Stimulated activated CD8-positive, alpha-beta memory T cell treated with anti-CD3 and anti-CD28 coated beads, Interleukin-12 subunit alpha, Interleukin-12 subunit beta, amount 100 ng/mL, for 4 hours (primary cell): ENCODE data around the gene DAZAP1.
A peak's percentile ranks its signal among the peaks of the same experiment; 100 is the strongest.

ENCODE experiments used
- DNase-seq: peaks from one replicate; pipeline ENCODE4 v3.0.0-alpha.2; 2020; ENCODE audit warnings: low read depth

The DAZAP1 gene

DNA sequence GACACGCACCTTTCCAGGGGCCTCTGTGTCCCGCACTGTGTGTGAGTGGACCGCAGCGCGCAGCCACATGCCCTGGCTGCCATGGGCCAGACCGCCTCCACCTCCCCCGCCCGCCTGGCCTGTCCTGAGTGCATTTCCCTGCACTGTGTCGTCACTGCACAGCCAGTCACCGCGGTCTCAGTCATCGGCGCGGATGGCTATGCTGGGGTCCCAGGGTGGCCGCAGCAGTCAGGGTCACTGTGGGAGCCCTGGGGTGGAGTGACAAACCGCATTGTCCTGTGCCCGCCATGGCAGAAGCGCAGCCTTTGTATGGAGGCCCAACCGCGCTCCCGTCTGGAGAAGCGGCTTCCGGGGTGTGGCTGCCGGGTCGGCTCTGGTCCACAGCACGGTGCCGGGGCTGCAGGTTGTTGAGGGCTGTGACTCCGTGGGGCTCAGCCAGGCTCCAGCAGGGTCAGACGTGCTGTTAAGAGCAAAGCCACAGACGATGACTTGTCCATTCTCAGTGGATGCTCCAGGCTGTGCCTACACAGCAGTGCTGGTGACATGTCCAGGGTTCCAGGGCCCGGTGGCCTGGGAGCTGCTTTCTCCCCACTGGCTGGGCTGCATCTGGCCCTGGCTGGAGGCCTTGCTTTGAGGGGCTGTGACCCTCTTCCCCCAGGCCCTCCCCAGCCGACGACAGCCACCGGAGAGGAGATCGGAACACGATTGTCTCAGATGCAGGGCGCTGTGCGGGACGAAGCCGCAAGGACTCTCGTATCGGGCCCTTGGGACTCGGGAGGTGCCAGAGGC is 30.0 kb upstream of the DAZAP1 start:
- no peak for DNase-seq

DNA sequence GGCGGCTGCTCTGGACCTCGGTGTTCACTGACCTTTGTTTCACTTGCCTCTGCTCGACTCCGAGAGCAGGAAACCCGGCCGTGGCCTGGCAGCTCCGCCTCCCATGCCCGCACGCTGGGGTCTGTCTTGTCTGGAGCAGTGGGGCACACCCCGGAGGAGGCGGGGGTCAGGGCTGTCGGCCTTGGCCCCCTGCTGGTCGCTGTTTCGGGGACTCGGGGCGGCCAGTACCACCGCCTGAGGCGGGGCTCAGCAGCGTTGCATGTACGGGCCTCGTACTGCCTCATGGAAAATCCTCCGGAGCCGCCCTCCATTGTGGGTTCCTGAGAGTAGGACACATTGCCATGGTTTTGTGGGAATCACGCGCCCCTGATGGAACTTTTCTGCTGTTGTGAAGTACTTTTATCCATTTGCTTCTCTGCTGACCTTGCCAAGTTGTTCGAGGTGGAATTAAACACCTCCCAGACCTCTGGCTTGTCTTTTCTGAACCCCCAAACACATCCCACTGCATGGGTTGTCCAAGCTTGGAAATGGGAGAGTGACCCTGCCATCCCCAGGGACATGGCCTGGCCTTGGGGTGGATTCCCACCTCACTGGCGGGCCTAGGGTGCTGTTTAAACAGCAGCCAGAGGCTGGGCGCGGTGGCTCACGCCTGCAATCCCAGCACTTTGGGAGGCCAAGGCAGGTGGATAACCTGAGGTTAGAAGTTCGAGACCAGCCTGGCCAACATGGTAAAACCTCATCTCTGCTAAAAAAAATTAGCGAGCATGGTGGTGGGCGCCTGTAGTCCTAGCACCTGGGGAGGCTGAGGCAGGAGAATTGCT is 29.2 kb upstream of the DAZAP1 start:
- no peak for DNase-seq

DNA sequence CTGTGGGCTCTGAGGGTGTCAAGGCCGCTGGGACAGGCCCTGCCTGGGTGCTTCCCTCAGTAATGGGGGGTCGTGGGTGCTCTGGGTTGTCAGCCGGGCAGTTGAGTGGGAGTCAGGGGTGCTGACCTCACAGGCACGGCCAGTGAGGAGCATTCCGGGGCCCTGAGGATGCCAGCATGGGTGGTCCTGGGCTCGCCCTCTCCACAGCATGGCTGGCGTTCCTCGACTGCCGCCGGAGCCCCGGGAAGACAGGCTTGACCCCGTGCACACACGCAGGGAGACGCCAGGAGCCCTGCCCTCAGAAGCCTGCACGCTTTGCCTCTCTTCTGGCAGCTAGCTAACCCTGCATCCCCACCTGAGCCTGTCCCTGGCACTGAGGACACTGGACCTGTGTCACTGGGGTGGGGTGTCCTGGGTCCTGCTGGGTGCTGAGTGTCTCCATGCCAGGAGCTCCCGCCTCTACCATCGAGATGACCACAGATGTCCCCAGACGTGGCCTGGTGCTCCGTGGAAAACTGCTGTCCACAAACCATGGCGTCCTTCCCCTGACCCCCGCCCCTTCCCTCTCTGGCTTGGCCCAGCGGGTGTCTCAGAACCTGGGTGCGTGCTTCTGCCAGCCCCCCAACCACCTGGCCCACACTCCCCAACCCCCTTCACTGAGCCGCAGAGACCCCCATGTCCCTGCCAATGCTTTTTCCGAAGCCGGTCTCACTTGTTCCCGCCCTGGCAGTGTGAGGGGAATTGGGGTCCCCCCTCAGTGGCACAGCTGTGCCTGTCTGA is 28.1 kb upstream of the DAZAP1 start:
- no peak for DNase-seq

DNA sequence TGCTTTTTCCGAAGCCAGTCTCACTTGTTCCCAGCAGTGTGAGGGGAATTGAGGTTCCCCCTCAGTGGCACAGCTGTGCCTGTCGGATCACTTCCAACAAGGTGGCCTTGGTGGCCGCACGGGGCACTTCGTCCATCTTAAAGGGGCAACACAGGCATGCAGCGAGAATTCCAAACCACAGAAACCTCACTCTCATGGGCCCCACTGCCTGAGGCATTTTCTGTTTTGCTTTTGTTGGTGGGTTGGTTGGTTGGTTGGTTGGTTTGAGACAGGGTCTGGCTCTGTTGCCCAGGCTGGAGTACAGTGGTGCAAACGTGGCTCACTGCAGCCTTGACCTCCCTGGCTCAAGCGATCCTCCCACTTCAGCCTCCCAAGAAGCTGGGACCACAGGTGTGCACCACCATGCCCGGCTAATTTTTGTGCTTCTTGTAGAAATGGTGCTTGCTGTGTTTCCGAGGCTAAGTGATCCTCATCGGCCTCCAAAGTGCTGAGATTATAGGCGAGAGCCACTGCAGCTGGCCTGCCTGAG is 27.4 kb upstream of the DAZAP1 start:
- no peak for DNase-seq

DNA sequence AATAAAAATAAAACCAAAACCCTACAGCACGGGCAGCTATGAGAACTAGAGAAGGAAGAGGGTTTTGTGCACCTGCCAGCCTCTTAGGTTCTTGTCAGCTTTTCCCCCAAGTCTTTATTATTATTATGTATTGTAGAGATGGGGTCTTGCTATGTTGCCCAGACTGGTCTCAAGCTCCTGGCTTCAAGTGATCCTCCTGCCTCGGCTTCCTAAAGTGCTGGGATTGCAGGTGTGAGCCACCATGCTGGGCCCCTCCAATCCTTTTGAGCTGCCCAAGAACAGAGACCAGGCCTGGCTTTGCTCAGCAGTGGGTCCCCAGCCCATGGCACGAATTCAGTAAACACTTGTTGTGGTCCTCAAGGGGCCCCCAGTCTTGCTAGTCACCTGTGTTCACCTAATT is 25.1 kb upstream of the DAZAP1 start:
- no peak for DNase-seq

DNA sequence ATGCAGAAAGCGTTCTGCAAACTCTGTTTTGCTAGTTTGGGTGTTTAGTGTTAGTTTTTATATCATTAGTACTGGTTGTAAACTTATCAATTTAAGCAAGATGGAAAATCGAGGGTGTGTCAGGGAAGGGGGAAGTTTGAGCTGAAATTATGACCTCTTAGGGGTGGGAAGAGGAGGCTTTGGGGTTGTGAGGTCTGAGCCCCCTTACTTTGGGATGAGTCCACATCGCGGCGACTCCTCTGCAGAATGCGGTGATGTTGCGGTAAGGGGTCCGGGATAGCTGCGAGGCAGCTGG is 24.4 kb upstream of the DAZAP1 start:
- DNase-seq: no peak

DNA sequence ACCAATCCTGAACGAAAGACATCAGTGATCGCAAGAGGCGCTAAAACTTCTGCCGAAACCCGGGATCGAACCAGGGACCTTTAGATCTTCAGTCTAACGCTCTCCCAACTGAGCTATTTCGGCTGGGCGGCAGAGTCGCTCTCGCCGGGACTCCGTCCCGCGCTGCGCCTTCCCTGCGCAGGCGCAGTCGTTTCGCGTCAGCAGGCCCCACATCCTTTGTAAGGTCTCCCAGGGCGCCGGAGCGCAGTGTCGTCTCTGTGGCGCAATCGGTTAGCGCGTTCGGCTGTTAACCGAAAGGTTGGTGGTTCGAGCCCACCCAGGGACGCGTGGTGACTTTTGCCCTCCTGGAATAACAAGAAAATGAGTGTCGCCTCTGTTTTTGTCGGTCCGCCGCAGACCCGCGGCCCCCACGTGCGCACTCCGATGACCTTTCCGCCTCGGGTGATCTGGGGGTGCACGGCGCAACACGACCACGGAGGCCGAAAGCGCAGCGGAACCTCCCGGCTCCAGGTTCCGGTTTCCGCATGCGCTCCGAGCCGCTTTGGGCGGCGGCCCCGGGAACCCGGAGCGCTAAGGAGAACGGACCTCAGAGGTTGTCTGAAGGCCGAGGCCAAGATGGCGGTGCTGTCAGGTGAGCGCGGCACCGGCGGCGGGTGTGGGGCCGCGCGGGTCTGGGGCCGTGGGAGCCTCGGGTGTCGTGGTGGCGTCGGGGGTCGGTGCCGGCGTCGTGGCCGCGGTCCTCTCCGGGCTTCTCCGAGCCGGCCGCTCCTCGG is 23.9 kb upstream of the DAZAP1 start, which contains the start of gene NDUFS7:
NDUFS7 (plus strand) TSS at position 596 of the 773 bp plus-strand sequence; CDS start at position 616, 20 bp downstream.
- peak; percentile 91 for DNase-seq

DNA sequence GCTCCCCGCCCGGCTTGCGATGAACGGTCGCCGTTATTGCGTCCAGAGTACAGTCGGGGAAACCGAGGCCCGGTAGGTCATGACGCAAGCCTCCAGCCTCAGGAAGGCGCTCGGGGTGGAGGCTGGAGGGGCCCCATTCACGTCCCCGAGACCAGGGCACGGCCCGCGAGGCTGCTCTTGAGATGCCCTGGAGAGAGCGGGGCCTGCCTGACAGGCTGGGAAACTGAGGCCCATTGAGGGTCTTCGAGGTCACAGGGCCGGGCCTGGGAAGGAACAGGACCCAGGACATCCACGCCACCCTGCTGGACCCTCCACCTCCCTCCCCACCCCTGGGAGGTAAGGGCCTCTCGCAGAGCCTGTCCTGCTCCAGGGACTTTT is 23.3 kb upstream of the DAZAP1 start:
- DNase-seq: no peak

DNA sequence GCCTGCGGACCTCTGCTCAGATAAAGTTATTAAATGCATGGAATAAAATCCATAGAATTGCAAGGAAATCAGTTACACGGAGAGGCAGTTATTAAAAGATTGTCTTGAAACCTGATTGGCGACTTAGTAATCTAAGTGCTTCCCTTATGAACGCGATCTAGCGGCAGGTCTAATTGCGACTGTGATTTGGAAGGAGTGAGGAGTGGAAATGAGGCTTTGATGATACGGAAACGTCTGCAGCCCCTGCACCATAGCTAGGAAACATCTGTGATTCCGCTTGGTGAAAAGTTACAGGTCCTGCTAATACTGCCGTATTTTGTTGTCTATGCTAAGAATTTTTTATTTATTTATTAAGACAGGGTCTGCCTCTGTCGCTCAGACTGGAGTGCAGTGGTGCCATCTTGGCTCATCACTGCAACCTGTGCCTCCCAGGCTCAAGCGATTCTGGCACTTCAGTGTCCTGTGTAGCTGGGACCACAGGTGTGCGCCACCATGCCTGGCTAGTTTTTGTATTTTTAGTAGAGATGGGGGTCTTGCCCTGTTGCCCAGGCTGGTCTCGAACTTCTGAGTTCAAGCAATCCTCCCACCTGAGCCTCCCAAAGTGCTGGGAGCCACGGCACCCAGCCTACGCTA is 22.8 kb upstream of the DAZAP1 start:
- DNase-seq: no peak

DNA sequence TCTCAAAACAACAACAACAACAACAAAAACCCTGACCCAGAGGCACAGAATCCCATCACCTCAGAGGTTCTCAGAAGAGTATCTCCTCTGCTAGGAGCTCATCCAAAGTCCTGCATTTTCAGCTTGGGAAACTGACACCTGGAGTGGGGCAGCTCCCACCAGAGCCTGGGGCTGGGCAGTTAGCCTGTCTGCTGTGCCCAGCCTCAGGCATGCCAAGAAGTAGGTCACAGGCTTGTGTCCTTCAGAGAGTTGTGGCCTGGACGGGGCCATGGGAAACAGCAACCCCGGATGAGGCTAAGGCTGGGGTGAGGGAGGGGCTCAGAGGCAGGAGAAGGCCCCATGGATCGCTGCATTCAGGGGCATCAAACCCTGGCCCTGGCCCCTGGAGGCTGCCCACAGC is 21.6 kb upstream of the DAZAP1 start:
- no peak for DNase-seq

DNA sequence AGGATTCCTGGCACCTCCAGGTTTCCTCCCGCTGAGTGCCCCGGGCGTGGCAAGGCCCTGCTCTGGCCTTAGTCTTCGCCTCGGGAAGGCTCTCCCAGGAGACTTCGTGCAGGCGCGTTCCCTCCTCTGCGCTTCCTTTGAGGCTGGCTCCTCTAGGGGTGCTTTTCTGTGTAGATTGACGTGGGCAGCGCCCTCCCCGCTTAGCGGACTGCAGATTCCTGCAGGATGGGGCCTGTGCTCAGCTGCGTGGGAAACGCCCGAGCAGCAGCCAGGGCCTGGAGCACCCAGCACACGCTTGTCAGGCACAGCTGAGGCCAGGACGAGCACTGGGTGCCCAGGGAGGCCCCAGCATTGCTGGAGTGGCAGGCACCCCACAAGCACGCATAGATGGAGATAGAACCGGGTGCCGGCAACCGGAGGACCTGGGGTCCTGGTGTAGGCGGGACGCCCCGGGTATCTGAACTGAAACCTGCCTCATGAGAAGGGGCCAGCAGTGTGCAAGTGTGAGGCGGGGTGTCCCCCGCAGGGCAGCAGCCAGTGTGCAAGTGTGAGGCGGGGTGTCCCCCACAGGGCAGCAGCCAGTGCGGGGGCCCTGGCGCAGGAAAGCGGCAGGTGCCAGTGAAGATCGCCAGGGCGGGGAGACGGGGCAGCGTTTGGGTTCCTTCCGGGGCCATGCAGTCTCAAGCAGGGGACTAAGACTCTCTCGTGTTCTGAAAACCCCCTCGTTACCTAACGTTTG is 20.3 kb upstream of the DAZAP1 start:
- no peak for DNase-seq

DNA sequence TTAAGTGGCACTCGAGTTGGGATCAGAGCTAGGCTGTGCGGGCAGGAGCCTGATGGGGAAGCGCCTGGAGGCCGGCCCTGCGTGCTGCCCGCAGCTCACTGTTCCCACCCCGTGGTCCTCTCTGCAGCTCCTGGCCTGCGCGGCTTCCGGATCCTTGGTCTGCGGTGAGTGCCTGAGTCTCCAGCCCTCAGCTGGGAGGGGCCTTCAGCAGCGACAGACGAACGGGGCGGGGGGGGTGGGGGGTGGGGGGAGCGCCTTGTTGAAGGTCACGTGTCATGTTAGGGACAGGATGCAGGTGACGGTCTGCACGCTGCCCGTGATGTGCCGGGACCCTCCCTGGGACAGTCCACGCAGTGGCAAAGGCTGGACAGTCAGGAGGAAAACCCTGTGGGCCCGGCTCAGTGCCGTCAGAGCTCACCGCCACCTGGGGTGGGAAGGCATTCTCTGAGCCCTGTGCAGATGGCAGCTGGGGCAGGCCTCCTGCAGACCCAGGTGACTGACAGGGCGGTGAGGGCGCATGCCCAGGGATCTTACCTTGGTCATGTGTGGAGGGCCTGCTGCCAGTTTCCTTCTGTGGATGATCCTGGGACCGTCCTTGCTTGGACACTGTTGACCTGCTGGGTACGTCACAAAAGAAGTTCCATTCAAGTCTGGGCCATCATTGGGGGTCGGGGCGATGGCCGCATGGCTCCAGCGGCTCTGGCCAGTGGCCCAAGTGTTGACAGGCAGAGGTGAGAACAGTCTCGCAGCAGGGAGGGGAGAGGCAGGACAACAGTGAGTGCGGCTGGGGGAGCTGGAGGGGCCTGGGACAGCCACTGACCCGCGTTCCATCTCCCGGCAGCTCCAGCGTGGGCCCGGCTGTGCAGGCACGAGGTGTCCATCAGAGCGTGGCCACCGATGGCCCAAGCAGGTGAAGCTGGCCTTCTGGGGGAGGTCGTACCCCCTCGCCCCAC is 19.4 kb upstream of the DAZAP1 start:
- DNase-seq: no peak

DNA sequence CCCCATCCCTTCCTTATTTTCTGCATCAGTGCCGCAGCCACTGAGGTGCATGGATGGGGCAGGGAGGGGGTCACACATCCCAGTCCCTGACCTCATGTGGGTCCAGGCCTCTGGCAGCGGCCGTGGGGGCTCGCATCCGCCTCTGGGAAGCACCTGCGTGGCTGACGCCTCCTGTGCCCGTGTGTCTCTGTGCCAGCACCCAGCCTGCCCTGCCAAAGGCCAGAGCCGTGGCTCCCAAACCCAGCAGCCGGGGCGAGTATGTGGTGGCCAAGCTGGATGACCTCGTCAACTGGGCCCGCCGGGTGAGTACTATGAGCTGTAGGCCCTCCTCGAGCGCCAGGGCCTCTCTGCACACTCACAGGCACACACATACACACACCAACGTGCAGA is 18.8 kb upstream of the DAZAP1 start:
- no peak for DNase-seq

DNA sequence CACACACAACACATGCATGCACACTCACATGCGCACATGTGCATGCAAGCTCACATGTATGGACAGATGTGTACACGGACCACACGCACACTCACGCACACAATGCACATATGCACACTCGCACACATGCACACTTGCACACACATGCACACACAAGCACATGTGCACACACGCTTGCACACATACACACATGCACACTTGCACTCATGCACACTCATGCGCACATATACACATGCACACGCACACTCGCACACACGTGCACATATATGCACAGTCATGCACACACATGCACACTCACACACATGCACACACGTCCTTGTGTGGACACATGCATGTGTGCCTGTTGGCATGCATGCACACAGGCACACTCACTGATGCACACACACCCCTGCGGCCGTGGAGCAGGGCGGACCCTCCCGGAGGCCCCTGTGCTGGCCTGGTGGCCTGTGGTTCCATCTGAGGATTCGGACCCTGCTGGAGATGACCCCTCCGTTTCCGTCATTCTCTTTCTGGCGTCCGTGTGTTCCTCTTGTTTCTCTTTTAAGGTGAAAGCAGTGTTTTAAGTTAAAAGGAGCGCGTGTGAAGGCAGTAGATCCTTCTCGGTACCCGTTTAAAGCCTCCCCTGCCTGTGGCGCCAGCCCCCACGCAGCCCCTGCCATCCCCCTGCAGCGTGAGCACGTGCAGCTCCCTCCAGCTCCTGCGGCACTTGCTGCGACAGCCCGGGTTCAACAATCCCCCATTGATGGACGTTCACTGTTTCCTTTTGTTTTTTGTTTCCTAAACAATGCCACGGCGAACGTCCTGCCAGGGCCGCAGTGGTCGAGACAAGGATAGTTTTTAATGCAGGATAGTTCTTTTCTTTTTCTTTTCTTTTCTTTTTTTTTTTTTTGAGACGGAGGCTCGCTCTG is 18.1 kb upstream of the DAZAP1 start:
- no peak for DNase-seq

DNA sequence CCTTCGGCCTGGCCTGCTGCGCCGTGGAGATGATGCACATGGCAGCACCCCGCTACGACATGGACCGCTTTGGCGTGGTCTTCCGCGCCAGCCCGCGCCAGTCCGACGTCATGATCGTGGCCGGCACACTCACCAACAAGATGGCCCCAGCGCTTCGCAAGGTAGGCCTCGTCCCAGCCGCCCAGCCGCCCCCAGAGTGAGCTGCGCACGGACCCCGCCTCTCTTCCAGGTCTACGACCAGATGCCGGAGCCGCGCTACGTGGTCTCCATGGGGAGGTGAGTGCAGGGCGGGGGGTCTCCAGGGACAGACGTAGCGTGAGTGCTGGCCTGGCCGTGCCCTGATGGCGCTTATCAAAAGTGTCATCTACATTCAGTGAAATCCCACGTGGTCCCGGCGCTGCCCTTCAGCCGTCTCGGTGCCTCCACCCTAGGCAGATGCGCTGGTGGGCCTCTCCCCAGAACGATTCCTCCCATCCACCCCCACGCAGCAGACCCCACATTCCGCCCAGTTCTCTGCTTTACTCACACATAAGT is 16.4 kb upstream of the DAZAP1 start:
- DNase-seq: no peak

DNA sequence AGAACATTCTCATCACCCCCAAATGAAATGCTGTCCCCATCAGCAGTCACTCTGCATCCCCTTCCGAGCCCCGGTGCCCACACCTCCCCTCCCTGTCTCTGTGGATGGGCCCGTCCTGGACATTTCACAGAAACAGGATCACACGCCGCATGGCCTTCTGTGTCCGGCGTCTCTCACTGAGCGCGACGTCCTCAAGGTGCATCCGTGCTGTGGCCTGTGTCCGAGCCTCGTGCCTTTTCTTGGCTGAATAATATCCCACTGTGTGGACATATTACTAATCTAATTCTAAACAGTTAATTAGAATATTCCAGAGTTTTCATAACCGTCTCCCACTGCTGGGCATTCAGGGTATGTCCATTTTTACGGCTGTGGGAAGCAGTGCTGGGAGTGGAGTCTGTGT is 15.0 kb upstream of the DAZAP1 start:
- no peak for DNase-seq

DNA sequence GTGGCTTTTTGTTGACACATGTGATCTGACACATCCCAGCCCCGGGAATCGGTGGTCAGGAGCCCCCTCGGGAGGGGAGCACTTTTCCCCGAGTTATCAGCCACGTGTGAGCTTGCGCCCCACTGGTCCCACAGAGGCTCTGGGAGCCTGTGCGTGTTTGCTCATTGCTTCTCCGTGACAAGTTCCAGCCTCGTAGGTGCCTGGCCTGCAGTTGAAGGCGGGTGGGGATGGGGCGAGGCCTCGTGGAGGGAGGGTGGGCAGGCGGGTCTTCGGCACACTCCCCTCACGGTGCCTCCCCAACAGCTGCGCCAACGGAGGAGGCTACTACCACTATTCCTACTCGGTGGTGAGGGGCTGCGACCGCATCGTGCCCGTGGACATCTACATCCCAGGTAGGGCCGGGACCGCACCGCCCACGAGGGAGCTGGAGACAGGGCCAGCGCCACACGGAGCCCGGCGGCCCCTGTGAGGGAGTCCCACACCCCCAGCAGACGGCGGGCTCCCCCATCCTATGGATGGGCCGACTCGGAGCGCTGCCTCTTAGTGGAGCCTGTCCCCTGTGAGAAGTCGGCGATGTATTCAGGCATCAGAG is 14.4 kb upstream of the DAZAP1 start:
- no peak for DNase-seq

DNA sequence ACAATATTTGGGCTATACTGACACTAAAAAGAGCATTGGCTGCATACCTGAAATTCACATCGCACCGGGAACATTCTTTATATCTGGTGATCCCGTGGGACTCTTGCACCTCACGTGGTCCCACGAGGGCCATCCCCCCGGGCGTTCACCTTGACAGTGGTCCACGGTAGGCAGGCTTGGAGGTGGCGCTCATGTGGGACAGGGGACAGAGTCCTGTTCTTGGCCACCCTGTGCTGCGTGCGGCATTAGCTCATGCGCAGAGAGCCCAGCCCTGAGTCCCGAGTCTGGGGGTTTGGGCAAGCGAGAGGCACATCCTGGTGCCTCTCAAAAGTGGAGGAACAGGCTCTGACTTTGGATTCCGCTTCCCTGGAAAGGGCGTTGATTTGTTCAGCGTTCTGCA is 13.5 kb upstream of the DAZAP1 start:
- no peak for DNase-seq
